Measurements from ENCODE around the gene NIPAL1.

Gene NIPAL1

GRCh38 chr4:48069026-48069425 is 52.5 kb downstream of the NIPAL1 start:
- DNase-seq, result no peak

- no peak for DNase-seq
These were observed 54.6 kb downstream of the NIPAL1 start for GRCh38 chr4:48071191-48071590.

- DNase-seq, result no peak
These were observed 57.1 kb downstream of the NIPAL1 start for GRCh38 chr4:48073567-48074103.

GRCh38 chr4:48074657-48075056 is 58.1 kb downstream of the NIPAL1 start:
- DNase-seq, result no peak

GRCh38 chr4:48078425-48078824 is 61.9 kb downstream of the NIPAL1 start:
- no peak for DNase-seq

GRCh38 chr4:48078862-48079655 is 62.5 kb downstream of the NIPAL1 start:
- DNase-seq, result no peak

GRCh38 chr4:48079972-48080391 is 63.4 kb downstream of the NIPAL1 start:
- DNase-seq, result no peak

- no peak for DNase-seq
These were observed 64.6 kb downstream of the NIPAL1 start for GRCh38 chr4:48081196-48081595.

GRCh38 chr4:48082956-48083355 is 66.4 kb downstream of the NIPAL1 start:
- DNase-seq, result no peak

- DNase-seq, result no peak
These were observed 69.4 kb downstream of the NIPAL1 start for GRCh38 chr4:48085821-48086589.
